Stromal cell of bone marrow (primary cell): ENCODE results near the gene PIK3CA.

Source experiments
- DNase-seq: peaks from one replicate; pipeline ENCODE4 v3.0.0-alpha.2; 2012; ENCODE audit warnings: low read depth

Gene PIK3CA

GRCh38 chr3:179158336-179159039, 10.3 kb downstream of the PIK3CA start:
- no peak for DNase-seq

- DNase-seq: no peak
Measured at GRCh38 chr3:179163503-179163902, 15.3 kb downstream of the PIK3CA start.

GRCh38 chr3:179164857-179165256, 16.7 kb downstream of the PIK3CA start:
- no peak for DNase-seq

GRCh38 chr3:179166561-179167201, 18.5 kb downstream of the PIK3CA start:
- no peak for DNase-seq

GRCh38 chr3:179168918-179169317, 20.8 kb downstream of the PIK3CA start:
- no peak for DNase-seq

- no peak for DNase-seq
Measured at GRCh38 chr3:179172546-179172945, 24.4 kb downstream of the PIK3CA start.

GRCh38 chr3:179174316-179174715, 26.2 kb downstream of the PIK3CA start:
- DNase-seq: no peak

GRCh38 chr3:179174898-179175297, 26.7 kb downstream of the PIK3CA start:
- no peak for DNase-seq

GRCh38 chr3:179175358-179175757, 27.2 kb downstream of the PIK3CA start:
- no peak for DNase-seq

- DNase-seq: no peak
Measured at GRCh38 chr3:179177611-179178010, 29.5 kb downstream of the PIK3CA start.

GRCh38 chr3:179179256-179179655, 31.1 kb downstream of the PIK3CA start:
- DNase-seq: no peak

GRCh38 chr3:179179979-179180759, 32.0 kb downstream of the PIK3CA start:
- DNase-seq: no peak

- peak; percentile 76 for DNase-seq
Measured at GRCh38 chr3:179181021-179181472, 32.9 kb downstream of the PIK3CA start.

GRCh38 chr3:179181993-179182551, 33.9 kb downstream of the PIK3CA start:
- no peak for DNase-seq

GRCh38 chr3:179182902-179183301, 34.7 kb downstream of the PIK3CA start:
- DNase-seq: no peak

GRCh38 chr3:179184826-179185225, 36.7 kb downstream of the PIK3CA start:
- DNase-seq: no peak

- DNase-seq: no peak
Measured at GRCh38 chr3:179186426-179186825, 38.3 kb downstream of the PIK3CA start.

GRCh38 chr3:179189759-179190158, 41.6 kb downstream of the PIK3CA start:
- DNase-seq: peak; percentile 37

GRCh38 chr3:179190581-179190980, 42.4 kb downstream of the PIK3CA start:
- DNase-seq: no peak

GRCh38 chr3:179192542-179192941, 44.4 kb downstream of the PIK3CA start:
- DNase-seq: no peak

GRCh38 chr3:179194931-179195330, 46.8 kb downstream of the PIK3CA start:
- DNase-seq: no peak

- peak; percentile 46 for DNase-seq
Measured at GRCh38 chr3:179196098-179196497, 47.9 kb downstream of the PIK3CA start.

GRCh38 chr3:179196700-179197099, 48.5 kb downstream of the PIK3CA start:
- DNase-seq: no peak
